ENCODE results near the gene GAK. TPM values are rescaled to one million over a fixed set of nuclear protein-coding genes. Genes with fewer than 3 reads are reported as not detected.

Gene GAK
- total RNA-seq, 4 donors from 2014 or later = 70.1 to 95.3 (median 78.1) TPM

DNA sequence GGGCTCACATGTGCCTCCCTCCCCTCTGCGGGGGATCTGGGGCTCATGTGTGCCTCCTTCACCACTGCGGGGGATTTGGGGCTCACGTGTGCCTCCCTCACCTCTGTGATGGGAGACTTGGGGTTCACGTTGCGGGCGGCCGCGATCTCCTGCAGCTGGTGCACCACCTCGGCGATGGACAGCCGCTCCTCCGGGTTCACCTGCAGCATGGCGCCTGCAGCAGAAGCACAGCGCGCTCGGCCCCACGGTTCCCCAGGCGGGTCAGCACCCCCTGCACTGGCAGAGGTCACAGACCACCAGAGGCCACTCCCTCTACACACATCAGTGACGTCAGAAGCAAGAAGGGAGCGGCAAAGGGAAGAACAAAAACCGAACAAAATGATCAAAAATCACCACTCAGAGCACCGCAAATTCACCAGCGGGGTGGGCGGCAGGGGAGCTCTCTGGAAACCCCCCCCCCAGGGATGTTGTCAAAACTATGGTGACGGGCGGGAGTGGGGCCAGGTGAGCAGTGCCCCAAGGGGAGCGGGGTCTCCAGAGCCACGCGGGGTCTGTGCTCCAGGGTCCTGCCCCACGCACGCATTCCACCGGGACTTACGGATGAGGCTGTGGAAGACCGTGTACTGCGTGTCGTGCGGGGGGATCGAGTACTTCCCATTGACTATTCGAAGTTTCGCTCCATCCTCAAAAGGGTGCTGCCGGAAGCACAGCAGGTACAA, 38.7 kb downstream of the GAK start:
- Histone ChIP-seq H3K36me3 (peaks cover 0 to 100% of the 10 kb centered on the region in 2 donors), H3K27ac (no peak overlapping the region), H3K4me3 (no peak overlapping the region), H3K27me3 (no peaks in the 10 kb centered on the region), H3K9me3 (no peaks in the 10 kb centered on the region), H3K4me1 (no peaks in the 10 kb centered on the region)
- 90 to 100% methylated on average over 2 to 8 of the region's 41 CpGs for WGBS, 2 donors (ENCODE audit: low coverage in 1 of 2)
- ATAC-seq = no peak
- TF ChIP-seq POLR2AphosphoS5 (IDR thresholded peaks at IDR 0.05) (no peak), EP300 (IDR thresholded peaks at IDR 0.05) (no peak), POLR2A (IDR thresholded peaks at IDR 0.05) (no peak)
- TF ChIP-seq, protein P1, sequence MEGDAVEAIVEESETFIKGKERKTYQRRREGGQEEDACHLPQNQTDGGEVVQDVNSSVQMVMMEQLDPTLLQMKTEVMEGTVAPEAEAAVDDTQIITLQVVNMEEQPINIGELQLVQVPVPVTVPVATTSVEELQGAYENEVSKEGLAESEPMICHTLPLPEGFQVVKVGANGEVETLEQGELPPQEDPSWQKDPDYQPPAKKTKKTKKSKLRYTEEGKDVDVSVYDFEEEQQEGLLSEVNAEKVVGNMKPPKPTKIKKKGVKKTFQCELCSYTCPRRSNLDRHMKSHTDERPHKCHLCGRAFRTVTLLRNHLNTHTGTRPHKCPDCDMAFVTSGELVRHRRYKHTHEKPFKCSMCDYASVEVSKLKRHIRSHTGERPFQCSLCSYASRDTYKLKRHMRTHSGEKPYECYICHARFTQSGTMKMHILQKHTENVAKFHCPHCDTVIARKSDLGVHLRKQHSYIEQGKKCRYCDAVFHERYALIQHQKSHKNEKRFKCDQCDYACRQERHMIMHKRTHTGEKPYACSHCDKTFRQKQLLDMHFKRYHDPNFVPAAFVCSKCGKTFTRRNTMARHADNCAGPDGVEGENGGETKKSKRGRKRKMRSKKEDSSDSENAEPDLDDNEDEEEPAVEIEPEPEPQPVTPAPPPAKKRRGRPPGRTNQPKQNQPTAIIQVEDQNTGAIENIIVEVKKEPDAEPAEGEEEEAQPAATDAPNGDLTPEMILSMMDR (IDR thresholded peaks at IDR 0.05) = no peak

DNA sequence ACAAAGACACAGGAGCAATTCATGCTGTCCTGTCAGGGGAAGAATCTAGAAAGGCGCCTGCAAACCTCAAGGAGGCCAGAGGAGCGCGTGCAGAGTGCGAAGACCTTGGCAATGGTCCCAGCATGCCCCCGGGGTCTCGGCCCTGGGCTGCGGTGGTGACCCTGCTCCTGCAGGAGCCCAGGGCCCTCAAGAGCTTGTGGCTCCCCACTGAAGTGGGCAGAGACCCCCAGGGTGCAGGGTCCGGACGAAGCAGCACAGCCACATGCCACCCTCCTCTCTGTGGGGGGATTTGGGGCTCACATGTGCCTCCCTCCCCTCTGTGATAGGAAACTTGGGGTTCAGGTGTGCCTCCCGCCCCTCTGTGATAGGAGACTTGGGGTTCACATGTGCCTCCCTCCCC, 39.3 kb downstream of the GAK start:
- Histone ChIP-seq H3K9me3 (no peaks in the 10 kb centered on the region), H3K27ac (no peak overlapping the region), H3K4me3 (no peak overlapping the region), H3K27me3 (no peaks in the 10 kb centered on the region), H3K36me3 (peaks cover 0 to 100% of the 10 kb centered on the region in 2 donors), H3K4me1 (no peaks in the 10 kb centered on the region)
- TF ChIP-seq, protein P1 (IDR thresholded peaks at IDR 0.05) = no peak
- TF ChIP-seq EP300 (IDR thresholded peaks at IDR 0.05) (no peak), POLR2A (IDR thresholded peaks at IDR 0.05) (no peak), POLR2AphosphoS5 (IDR thresholded peaks at IDR 0.05) (no peak)
- WGBS, 2 donors (ENCODE audit: low coverage in 1 of 2) = 100% methylated on average over 1 of the region's 10 CpGs
- ATAC-seq = no peak

DNA sequence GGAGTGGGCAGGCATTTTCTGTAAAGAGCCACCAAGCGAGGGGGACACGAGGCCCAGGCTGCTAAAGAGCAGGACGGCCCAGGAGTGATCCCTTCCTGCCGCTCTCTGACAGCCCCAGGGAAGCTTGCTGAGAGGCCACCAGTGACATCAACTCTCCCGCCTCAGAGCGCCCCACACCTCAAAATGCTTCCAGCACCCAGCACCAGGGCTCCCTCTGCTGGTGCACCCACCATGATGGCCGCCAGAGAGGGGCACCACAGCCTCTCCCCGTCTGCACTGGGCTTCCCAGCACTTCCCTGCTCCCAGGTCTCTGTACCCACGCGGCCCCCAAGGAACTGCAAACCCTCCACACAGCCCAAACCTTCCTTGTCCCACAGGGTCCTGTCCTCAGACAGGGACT, 40.4 kb downstream of the GAK start:
- ATAC-seq = no peak
- H3K36me3 ChIP-seq = peaks cover 0 to 100% of the 10 kb centered on the region in 2 donors
- no CpG with 5 or more reads among the region's 10 CpGs for WGBS, 2 donors (ENCODE audit: low coverage in 1 of 2)

DNA sequence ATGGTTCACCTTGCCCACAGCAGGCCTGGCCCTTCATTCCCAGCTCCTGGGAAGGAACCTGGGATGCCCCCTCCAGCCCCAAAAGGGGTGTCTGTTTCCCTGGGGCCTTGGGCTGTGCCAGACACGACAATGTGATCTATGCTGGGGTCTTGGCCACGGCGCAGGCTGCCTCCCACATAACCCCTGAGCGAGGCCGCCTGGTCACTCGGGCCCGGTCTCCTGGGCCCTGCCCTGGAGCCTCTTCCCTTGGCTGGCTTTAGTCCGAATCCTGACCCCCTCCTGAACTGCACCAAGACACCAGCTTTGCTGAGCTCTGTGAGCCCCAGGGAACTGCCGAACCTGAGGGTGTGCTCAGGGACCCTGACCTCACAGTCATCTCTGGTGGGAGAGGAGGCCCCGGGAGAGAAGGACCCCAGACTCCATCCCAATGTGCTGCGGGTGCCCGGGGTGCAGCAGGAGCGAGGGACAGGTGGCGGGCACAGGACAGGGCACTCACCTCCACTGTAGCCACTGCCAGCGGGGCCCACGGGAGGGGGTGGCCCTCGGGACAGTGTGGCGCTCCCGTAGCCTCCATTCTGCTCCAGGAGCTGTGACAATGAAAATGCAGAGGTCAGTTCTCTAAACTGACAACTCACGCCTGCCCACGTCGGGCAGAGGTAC, 42.0 kb downstream of the GAK start:
- no peaks in the 10 kb centered on the region for H3K27me3 ChIP-seq
- H3K36me3 ChIP-seq = peaks cover 0 to 100% of the 10 kb centered on the region in 2 donors
- 94% methylated on average over 6 of the region's 22 CpGs; no CpG with 5 or more reads in 1 of the 2 donors for WGBS, 2 donors (ENCODE audit: low coverage in 1 of 2)
- no peak for TF ChIP-seq EP300 (IDR thresholded peaks at IDR 0.05)
- TF ChIP-seq, protein P1 (IDR thresholded peaks at IDR 0.05) = no peak
- TF ChIP-seq POLR2AphosphoS5 (IDR thresholded peaks at IDR 0.05) = no peak
- no peak for TF ChIP-seq POLR2A (IDR thresholded peaks at IDR 0.05)
- H3K27ac ChIP-seq = no peak overlapping the region
- H3K9me3 ChIP-seq = no peaks in the 10 kb centered on the region
- H3K4me1 ChIP-seq = no peaks in the 10 kb centered on the region
- no peak overlapping the region for H3K4me3 ChIP-seq
- ATAC-seq = no peak

More for the DNA sequence above, 40.4 kb downstream of the GAK start:
- TF ChIP-seq POLR2A (IDR thresholded peaks at IDR 0.05) = no peak
- TF ChIP-seq, protein P1 (IDR thresholded peaks at IDR 0.05) = no peak
- TF ChIP-seq EP300 (IDR thresholded peaks at IDR 0.05) = no peak
- TF ChIP-seq POLR2AphosphoS5 (IDR thresholded peaks at IDR 0.05) = no peak
- Histone ChIP-seq H3K9me3 (no peaks in the 10 kb centered on the region), H3K4me3 (no peak overlapping the region), H3K27ac (no peak overlapping the region), H3K4me1 (no peaks in the 10 kb centered on the region), H3K27me3 (no peaks in the 10 kb centered on the region)

Measured in gastroesophageal sphincter (tissue), 4 donors.